Measurements from ENCODE around the gene USF3. TPM values are rescaled to one million over a fixed set of nuclear protein-coding genes. Genes with fewer than 3 reads are reported as not detected.

Gene USF3
- total RNA-seq, 6 donors from 2014 or later: 9.3 to 30.6 (median 18.5) TPM

- no peak for DNase-seq
- no peaks in the 10 kb centered on the region for H3K4me1 ChIP-seq
- no peaks in the 10 kb centered on the region for H3K27me3 ChIP-seq
- no peaks in the 10 kb centered on the region for H3K9me3 ChIP-seq
- TF ChIP-seq POLR2A (IDR thresholded peaks at IDR 0.05) (no peak), CTCF (IDR thresholded peaks at IDR 0.05) (no peak), POLR2AphosphoS5 (IDR thresholded peaks at IDR 0.05) (no peak), EP300 (IDR thresholded peaks at IDR 0.05) (no peak)
- H3K4me3 ChIP-seq: no peak overlapping the region
- peaks cover 0 to 24% (median 3%) of the 10 kb centered on the region in 4 donors for H3K36me3 ChIP-seq
- 94 to 100% methylated on average over 1 of the region's 1 CpG for WGBS, 2 donors
- H3K27ac ChIP-seq: no peak overlapping the region
- no peak for ATAC-seq (ENCODE audit: low FRiP score in 2 of 2)
Observed at GRCh38 chr3:113654310-113654709, 42.1 kb downstream of the USF3 start.

GRCh38 chr3:113649174-113649845 lies 47.1 kb downstream of the USF3 start:
- no peak for TF ChIP-seq POLR2A (IDR thresholded peaks at IDR 0.05)
- TF ChIP-seq POLR2AphosphoS5 (IDR thresholded peaks at IDR 0.05): no peak
- no peak for TF ChIP-seq EP300 (IDR thresholded peaks at IDR 0.05)
- no peak for TF ChIP-seq CTCF (IDR thresholded peaks at IDR 0.05)
- ATAC-seq (ENCODE audit: low FRiP score in 2 of 2) (no peak), DNase-seq (no peak)
- Histone ChIP-seq H3K9me3 (peaks cover 0 to 14% (median 3%) of the 10 kb centered on the region in 4 donors), H3K27ac (no peak overlapping the region), H3K27me3 (no peaks in the 10 kb centered on the region), H3K4me3 (no peak overlapping the region), H3K36me3 (no peaks in the 10 kb centered on the region), H3K4me1 (no peaks in the 10 kb centered on the region)
- WGBS, 2 donors: 81 to 88% methylated on average over 6 of the region's 6 CpGs

- Histone ChIP-seq H3K4me3 (no peak overlapping the region), H3K4me1 (no peaks in the 10 kb centered on the region), H3K27me3 (no peaks in the 10 kb centered on the region), H3K9me3 (peaks cover 0 to 14% (median 3%) of the 10 kb centered on the region in 4 donors), H3K27ac (no peak overlapping the region), H3K36me3 (no peaks in the 10 kb centered on the region)
- no peak for TF ChIP-seq POLR2A (IDR thresholded peaks at IDR 0.05)
- no peak for TF ChIP-seq POLR2AphosphoS5 (IDR thresholded peaks at IDR 0.05)
- TF ChIP-seq CTCF (IDR thresholded peaks at IDR 0.05): no peak
- TF ChIP-seq EP300 (IDR thresholded peaks at IDR 0.05): no peak
- ATAC-seq (ENCODE audit: low FRiP score in 2 of 2) (no peak), DNase-seq (no peak)
Observed at GRCh38 chr3:113648524-113648923, 47.9 kb downstream of the USF3 start.

- Histone ChIP-seq H3K27ac (no peak overlapping the region), H3K9me3 (peaks cover 0 to 14% (median 3%) of the 10 kb centered on the region in 4 donors), H3K27me3 (no peaks in the 10 kb centered on the region), H3K4me1 (no peaks in the 10 kb centered on the region), H3K4me3 (no peak overlapping the region), H3K36me3 (no peaks in the 10 kb centered on the region)
- ATAC-seq (ENCODE audit: low FRiP score in 2 of 2) (no peak), DNase-seq (no peak)
- WGBS, 2 donors: 96 to 98% methylated on average over 7 of the region's 7 CpGs
- no peak for TF ChIP-seq POLR2A (IDR thresholded peaks at IDR 0.05)
- TF ChIP-seq EP300 (IDR thresholded peaks at IDR 0.05): no peak
- no peak for TF ChIP-seq CTCF (IDR thresholded peaks at IDR 0.05)
- TF ChIP-seq POLR2AphosphoS5 (IDR thresholded peaks at IDR 0.05): no peak
Observed at GRCh38 chr3:113643583-113643982, 52.9 kb downstream of the USF3 start.

- ATAC-seq (ENCODE audit: low FRiP score in 2 of 2) (no peak), DNase-seq (no peak)
- Histone ChIP-seq H3K27ac (no peak overlapping the region), H3K27me3 (no peaks in the 10 kb centered on the region), H3K9me3 (no peaks in the 10 kb centered on the region), H3K4me1 (no peaks in the 10 kb centered on the region), H3K4me3 (no peak overlapping the region), H3K36me3 (no peaks in the 10 kb centered on the region)
- WGBS, 2 donors: 68 to 79% methylated on average over 3 of the region's 3 CpGs
- TF ChIP-seq POLR2AphosphoS5 (IDR thresholded peaks at IDR 0.05) (no peak), CTCF (IDR thresholded peaks at IDR 0.05) (no peak), POLR2A (IDR thresholded peaks at IDR 0.05) (no peak), EP300 (IDR thresholded peaks at IDR 0.05) (no peak)
Observed at GRCh38 chr3:113638910-113639309, 57.5 kb downstream of the USF3 start.

Data from upper lobe of left lung (tissue), 6 donors.